ENCODE results near the gene ZNF689.

Gene ZNF689

GRCh38 chr16:30566531-30566930 lies 43.7 kb downstream of the ZNF689 start:
- in situ Hi-C loops (cut with MboI; ENCODE audit: low pct_unique_long_range_greater_than_20kb, low sequenced_read_pairs, unreplicated experiment): no loop called here
- no peak for DNase-seq (ENCODE audit: low spot score)
- no peak for TF ChIP-seq CTCF (IDR thresholded peaks at IDR 0.05; ENCODE audit: extremely low read depth, insufficient read depth, missing control alignments)

GRCh38 chr16:30565984-30566383 lies 44.2 kb downstream of the ZNF689 start:
- DNase-seq (ENCODE audit: low spot score): no peak
- in situ Hi-C loops (cut with MboI; ENCODE audit: low pct_unique_long_range_greater_than_20kb, low sequenced_read_pairs, unreplicated experiment): no loop called here
- TF ChIP-seq CTCF (IDR thresholded peaks at IDR 0.05; ENCODE audit: extremely low read depth, insufficient read depth, missing control alignments): no peak

GRCh38 chr16:30565526-30565925 lies 44.7 kb downstream of the ZNF689 start:
- in situ Hi-C loops (cut with MboI; ENCODE audit: low pct_unique_long_range_greater_than_20kb, low sequenced_read_pairs, unreplicated experiment): no loop called here
- TF ChIP-seq CTCF (IDR thresholded peaks at IDR 0.05; ENCODE audit: extremely low read depth, insufficient read depth, missing control alignments): no peak
- DNase-seq (ENCODE audit: low spot score): no peak

- no peak for DNase-seq (ENCODE audit: low spot score)
- no peak for TF ChIP-seq CTCF (IDR thresholded peaks at IDR 0.05; ENCODE audit: extremely low read depth, insufficient read depth, missing control alignments)
- in situ Hi-C loops (cut with MboI; ENCODE audit: low pct_unique_long_range_greater_than_20kb, low sequenced_read_pairs, unreplicated experiment): no loop called here
Measured at GRCh38 chr16:30562021-30562420, 48.2 kb downstream of the ZNF689 start.

GRCh38 chr16:30561089-30561816 lies 48.9 kb downstream of the ZNF689 start:
- no peak for TF ChIP-seq CTCF (IDR thresholded peaks at IDR 0.05; ENCODE audit: extremely low read depth, insufficient read depth, missing control alignments)
- in situ Hi-C loops (cut with MboI; ENCODE audit: low pct_unique_long_range_greater_than_20kb, low sequenced_read_pairs, unreplicated experiment): no loop called here
- DNase-seq (ENCODE audit: low spot score): no peak

GRCh38 chr16:30559690-30560089 lies 50.5 kb downstream of the ZNF689 start:
- no peak for TF ChIP-seq CTCF (IDR thresholded peaks at IDR 0.05; ENCODE audit: extremely low read depth, insufficient read depth, missing control alignments)
- in situ Hi-C loops (cut with MboI; ENCODE audit: low pct_unique_long_range_greater_than_20kb, low sequenced_read_pairs, unreplicated experiment): no loop called here
- DNase-seq (ENCODE audit: low spot score): no peak
